GM12892 (cell line): ENCODE data around the gene ZBTB37.

Source experiments
- POLR2A ChIP-seq: IDR thresholded peaks from 2 replicates; pipeline ENCODE4 v1.6.1; 2011; ENCODE audit warnings: low read depth, low read length, control low read depth
- POLR2AphosphoS5 ChIP-seq: IDR thresholded peaks from 2 replicates; pipeline ENCODE4 v1.6.1; 2011; ENCODE audit warnings: low read depth, low read length, control low read depth

GRCh38 chr1:173889885-173890284 lies 21.7 kb downstream of the ZBTB37 start:
- TF ChIP-seq POLR2A = no peak
- TF ChIP-seq POLR2AphosphoS5 = no peak
